WI38 (cell line): ENCODE measurements around the gene MINPP1.
A peak's percentile ranks its signal among the peaks of the same experiment; 100 is the strongest.
"Not testable (repeated sequence)": the region's sequence is repeated elsewhere in the genome, so short reads cannot be mapped to it uniquely, and the experiment has no call there.

Experiments
- H3K4me3 ChIP-seq: 2 replicates; pipeline ENCODE4 v1.5.1; 2011; ENCODE audit warnings: low read depth, mild to moderate bottlenecking, control low read depth, low read length
- TF ChIP-seq, protein P1 (sequence below): IDR thresholded peaks from 2 replicates; pipeline ENCODE4 v1.5.1; 2012; ENCODE audit warnings: low read depth, mild to moderate bottlenecking, control low read depth, low read length

Gene MINPP1

DNA sequence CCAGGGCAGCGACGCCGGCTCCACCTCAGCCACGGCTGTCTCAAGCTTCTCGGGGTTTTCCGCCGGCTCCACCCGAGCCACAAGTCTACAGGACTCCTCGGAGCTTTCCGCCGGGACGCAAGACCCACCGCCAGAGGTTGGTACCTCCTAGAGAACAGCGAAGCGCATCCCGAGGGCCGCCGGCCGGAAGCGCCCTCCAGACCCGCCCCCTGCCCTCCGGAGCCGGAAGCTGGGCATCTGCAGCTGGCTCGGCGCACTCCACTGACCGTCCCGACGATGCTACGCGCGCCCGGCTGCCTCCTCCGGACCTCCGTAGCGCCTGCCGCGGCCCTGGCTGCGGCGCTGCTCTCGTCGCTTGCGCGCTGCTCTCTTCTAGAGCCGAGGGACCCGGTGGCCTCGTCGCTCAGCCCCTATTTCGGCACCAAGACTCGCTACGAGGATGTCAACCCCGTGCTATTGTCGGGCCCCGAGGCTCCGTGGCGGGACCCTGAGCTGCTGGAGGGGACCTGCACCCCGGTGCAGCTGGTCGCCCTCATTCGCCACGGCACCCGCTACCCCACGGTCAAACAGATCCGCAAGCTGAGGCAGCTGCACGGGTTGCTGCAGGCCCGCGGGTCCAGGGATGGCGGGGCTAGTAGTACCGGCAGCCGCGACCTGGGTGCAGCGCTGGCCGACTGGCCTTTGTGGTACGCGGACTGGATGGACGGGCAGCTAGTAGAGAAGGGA lies at the start of gene MINPP1:
Gene MINPP1, plus strand, starts transcription at position 254 of the 726 bp plus-strand sequence. Its CDS starts 23 bp downstream, at position 277.
- H3K4me3 ChIP-seq: peak within 1 kb of the TSS; percentile 90
- TF ChIP-seq, protein P1, sequence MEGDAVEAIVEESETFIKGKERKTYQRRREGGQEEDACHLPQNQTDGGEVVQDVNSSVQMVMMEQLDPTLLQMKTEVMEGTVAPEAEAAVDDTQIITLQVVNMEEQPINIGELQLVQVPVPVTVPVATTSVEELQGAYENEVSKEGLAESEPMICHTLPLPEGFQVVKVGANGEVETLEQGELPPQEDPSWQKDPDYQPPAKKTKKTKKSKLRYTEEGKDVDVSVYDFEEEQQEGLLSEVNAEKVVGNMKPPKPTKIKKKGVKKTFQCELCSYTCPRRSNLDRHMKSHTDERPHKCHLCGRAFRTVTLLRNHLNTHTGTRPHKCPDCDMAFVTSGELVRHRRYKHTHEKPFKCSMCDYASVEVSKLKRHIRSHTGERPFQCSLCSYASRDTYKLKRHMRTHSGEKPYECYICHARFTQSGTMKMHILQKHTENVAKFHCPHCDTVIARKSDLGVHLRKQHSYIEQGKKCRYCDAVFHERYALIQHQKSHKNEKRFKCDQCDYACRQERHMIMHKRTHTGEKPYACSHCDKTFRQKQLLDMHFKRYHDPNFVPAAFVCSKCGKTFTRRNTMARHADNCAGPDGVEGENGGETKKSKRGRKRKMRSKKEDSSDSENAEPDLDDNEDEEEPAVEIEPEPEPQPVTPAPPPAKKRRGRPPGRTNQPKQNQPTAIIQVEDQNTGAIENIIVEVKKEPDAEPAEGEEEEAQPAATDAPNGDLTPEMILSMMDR: no peak

DNA sequence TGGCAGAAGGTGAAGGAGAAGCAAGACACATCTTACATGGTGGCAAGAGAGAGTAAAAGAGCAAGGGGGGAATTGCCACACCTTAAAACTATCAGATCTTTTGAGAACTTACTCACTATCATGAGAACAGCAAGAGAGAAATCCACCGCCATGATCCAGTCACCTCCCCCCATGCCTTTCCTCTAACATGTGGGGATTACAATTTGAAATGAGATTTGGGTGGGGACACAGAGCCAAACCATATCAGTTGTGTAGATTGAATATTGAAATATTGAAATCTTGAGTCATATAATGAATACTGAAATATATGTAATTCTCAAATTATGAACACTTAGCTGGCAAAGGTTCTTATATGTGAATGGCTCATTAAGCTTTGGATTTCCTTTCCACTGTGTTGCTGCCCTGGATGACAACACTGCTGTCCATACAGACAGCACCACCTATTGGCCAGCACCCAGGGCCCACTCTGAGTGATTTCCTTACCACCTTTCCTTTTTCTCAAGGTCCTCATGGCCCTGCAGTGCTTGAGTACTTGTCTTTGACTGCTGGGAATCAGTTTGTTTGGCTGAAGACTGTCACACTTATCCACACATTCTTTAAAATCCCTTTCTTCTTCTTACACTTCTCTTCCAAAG lies 48.0 kb upstream of the MINPP1 start:
- H3K4me3 ChIP-seq: not testable (repeated sequence)

GRCh38 chr10:87461751-87462150 lies 42.9 kb upstream of the MINPP1 start:
- not testable (repeated sequence) for H3K4me3 ChIP-seq

DNA sequence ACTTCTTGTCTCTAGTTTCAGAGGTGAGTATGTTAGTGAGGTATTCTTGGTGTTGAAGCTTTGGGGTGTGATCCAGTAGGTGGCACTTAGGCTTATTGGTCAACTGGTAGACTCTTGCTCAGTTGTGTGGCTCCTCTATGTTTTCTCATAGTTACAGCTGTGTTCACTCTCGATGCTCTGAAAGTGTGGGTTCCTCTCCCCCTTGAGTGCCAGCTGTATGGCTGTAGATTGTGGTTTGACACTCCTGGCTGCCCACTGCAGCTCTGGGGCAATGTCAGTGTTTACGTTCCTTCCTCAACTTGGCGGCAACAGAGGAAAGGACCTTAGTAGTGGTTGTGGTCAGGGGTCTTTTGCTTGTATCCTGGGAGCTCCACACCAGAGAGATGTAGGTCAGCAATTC lies 37.8 kb upstream of the MINPP1 start:
- H3K4me3 ChIP-seq: not testable (repeated sequence)

- not testable (repeated sequence) for H3K4me3 ChIP-seq
These were observed 16.0 kb upstream of the MINPP1 start for GRCh38 chr10:87488733-87489132.

DNA sequence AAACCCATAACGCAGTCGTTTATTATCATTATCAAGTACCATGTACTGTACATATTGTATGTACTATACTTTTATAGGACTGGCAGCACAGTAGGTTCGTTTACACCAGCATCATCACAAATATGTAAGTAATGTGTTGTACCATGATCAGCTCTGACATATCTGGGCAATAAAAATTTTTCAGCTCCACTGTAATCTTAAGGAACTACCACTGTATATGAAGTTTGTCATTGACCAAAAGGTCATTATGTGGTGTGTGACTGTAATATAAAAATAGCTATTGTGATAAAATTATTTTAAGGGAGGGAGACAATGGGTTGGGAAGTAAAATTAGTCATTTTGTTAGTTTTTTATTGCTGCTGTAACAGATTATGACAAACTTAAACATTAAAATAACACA lies 14.4 kb upstream of the MINPP1 start:
- not testable (repeated sequence) for H3K4me3 ChIP-seq

DNA sequence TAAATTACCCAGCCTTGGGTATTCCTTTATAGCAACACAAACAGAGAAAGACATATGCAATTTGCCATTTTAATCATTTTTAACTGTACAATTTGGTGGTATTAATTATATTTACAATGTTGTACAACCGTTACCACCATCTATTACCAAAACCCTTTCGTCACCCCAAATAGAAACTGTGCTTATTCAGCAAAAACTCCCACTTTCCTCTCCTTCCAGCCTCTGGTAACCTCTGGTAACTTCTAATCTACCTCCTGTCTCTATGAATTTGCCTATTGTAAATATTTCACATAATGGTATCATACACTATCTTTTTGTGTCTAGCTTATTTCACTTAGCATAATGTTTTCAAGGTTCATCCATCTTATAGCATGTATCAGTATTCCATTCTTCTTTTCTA lies 12.2 kb upstream of the MINPP1 start:
- not testable (repeated sequence) for H3K4me3 ChIP-seq

- H3K4me3 ChIP-seq: not testable (repeated sequence)
These were observed 9.2 kb upstream of the MINPP1 start for GRCh38 chr10:87495446-87495845.

DNA sequence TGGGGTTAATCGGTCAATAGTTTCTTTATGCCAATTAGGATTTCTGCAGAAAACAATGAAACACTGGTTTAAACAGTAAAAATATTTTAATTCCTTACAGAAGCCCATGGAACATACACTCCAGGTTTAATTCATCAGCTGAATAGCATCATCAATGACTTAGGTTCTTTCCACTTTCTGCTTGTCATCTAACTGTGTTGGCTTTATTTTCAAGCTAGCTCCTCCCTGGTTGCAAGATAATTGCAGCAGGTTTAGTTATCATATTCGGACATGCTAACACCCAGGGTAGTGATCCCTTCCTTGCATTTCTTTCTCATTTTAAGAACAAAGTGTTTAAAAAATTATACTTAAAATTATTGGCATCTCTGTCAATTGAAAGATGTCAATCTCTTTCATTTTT lies 7.3 kb upstream of the MINPP1 start:
- not testable (repeated sequence) for H3K4me3 ChIP-seq

GRCh38 chr10:87498106-87498789 lies 6.4 kb upstream of the MINPP1 start:
- not testable (repeated sequence) for H3K4me3 ChIP-seq

DNA sequence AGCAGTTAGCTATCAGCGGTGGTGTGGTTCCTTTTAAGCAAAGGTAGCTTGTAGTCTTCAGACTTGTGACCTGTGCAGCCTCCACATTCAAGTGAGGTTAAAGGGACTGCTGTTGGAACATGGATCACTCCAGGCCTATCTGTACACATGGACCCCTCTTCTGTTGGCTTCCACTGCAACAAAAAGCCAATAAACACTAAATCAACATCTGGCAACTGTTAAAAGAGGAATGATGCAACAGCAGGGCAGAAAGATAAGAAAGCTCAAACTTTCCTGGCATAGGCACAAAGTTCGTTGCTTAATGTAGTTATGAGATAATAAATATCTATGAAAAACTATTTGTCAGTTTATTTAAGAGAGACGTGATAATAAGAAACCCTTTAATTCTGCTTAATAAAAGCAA lies 4.0 kb upstream of the MINPP1 start:
- TF ChIP-seq, protein P1: no peak
- H3K4me3 ChIP-seq: no peak overlapping the region

- H3K4me3 ChIP-seq: peak overlapping the region; percentile 90
- TF ChIP-seq, protein P1: no peak
These were observed 1.3 kb upstream of the MINPP1 start for GRCh38 chr10:87503401-87503800.
